ENCODE results near the gene TCAP. TPM values are rescaled to one million over a fixed set of nuclear protein-coding genes. Genes with fewer than 3 reads are reported as not detected.

Gene TCAP, protein sequence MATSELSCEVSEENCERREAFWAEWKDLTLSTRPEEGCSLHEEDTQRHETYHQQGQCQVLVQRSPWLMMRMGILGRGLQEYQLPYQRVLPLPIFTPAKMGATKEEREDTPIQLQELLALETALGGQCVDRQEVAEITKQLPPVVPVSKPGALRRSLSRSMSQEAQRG
- polyA plus RNA-seq (2014; cell fraction: cytosol; rRNA removed) = 0.58 and 1.0 TPM in 2 replicates
- polyA plus RNA-seq (2014; cell fraction: nucleus; rRNA removed) = 7.8 and 8.8 TPM in 2 replicates

- no peak for DNase-seq (ENCODE audit: low spot score)
Observed at GRCh38 chr17:39664581-39665561, at the start of gene TCAP. TSS of gene TCAP (plus strand) at chr17:39665349. CDS start at chr17:39665360, 11 bp downstream.

DNA sequence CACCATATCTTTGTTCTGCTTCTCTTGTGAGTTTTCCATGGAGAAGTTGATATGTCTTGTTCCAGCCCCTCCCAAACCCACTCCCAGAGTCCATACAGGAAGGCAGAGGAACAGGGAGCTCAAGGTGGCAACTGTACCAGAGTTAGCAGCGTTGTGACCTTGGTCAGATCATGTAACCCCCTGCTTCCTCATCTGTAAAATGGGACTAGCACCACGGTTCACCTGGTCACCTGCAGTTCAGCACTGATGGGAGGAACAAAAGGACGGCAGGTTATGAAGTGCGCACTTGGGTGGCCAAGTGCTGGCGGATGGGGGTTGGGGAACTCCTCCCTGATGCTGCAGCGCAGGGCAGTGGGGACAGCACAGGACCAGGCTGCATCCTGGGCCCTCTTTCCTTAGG lies 49.7 kb upstream of the TCAP start:
- DNase-seq (ENCODE audit: low spot score) = no peak

- DNase-seq (ENCODE audit: low spot score) = no peak
Observed at GRCh38 chr17:39617100-39617445, 48.1 kb upstream of the TCAP start.

GRCh38 chr17:39617446-39618245 lies 47.5 kb upstream of the TCAP start:
- no peak for DNase-seq (ENCODE audit: low spot score)

- no peak for DNase-seq (ENCODE audit: low spot score)
Observed at GRCh38 chr17:39618246-39618913, 46.8 kb upstream of the TCAP start.

GRCh38 chr17:39618956-39619785 lies 46.0 kb upstream of the TCAP start:
- no peak for DNase-seq (ENCODE audit: low spot score)

- DNase-seq (ENCODE audit: low spot score) = no peak
Observed at GRCh38 chr17:39619786-39620101, 45.4 kb upstream of the TCAP start.

DNA sequence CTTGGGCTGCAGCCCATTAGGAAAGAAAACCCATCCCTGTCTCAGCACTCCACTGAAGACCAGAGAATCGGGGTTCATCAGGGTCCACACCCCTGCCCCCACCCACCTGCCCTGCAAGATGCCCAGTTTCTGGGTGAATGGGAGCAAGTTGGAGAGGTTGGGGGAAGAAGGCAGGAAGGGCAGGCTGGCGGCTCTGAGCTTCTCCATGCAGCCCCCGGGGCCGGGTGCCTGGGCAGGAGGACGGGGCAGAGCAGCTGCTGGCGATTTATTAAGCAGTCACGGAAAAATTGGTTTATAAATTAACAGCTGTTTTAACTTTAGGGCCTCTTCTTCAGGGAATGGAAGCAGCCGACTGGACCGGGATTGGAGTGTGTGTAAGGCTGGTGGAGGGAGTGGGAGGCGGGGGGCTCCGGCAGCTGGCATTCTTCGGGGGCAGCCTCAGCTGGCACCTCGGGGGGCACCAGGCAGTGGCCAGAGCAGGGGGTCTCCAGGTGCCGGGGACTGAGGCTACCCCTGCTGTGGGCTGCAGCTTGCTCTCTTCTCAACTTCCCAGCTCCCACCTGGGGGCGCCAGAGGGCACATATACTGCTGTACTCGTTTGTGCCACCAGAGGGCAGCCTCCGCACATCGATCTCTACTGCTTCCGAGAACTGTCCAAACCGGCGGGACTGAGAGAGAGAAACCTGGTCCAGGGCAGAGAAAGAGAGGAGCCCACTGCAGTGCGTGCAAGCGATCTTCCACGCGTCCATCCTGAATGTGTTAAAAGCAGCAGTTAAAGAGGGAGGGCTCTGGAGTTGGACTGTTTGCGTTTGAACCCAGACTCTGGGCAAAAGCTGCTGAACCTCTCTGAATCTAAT lies 43.4 kb upstream of the TCAP start:
- peak; percentile 89 for DNase-seq (ENCODE audit: low spot score)

- no peak for DNase-seq (ENCODE audit: low spot score)
Observed at GRCh38 chr17:39622380-39623006, 42.7 kb upstream of the TCAP start.

DNA sequence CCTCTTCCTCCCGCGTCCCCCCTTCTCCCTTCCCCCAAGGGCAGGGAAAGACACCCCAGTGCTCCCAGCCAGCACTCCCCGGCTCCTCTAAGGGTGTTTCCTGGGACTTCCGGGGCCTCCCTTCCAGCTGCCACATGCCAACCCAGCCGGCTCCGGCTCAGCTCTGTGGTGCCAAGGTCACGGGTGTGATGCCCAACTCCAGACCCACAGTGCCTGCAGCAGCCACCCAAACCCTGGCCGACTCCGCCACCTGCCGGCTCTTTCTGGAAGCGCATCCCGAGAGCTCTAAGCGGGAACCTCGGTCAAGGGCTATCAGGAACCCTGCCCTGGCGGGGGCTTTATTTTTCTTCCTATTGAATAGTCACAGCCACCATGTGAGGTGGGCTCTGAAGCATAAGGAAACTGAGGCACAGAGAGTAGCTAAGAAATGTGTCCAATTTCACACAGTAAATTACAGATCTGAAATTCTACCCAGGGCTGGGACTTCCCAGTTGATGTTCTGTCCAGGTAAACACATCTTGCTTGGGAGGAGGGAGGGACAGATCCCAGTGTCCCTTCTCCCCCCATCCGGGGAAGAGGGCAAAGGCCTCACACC lies 41.7 kb upstream of the TCAP start:
- peak; percentile 61 for DNase-seq (ENCODE audit: low spot score)

GRCh38 chr17:39624313-39624712 lies 40.8 kb upstream of the TCAP start:
- DNase-seq (ENCODE audit: low spot score) = no peak

GRCh38 chr17:39625198-39625785 lies 39.9 kb upstream of the TCAP start:
- no peak for DNase-seq (ENCODE audit: low spot score)

DNA sequence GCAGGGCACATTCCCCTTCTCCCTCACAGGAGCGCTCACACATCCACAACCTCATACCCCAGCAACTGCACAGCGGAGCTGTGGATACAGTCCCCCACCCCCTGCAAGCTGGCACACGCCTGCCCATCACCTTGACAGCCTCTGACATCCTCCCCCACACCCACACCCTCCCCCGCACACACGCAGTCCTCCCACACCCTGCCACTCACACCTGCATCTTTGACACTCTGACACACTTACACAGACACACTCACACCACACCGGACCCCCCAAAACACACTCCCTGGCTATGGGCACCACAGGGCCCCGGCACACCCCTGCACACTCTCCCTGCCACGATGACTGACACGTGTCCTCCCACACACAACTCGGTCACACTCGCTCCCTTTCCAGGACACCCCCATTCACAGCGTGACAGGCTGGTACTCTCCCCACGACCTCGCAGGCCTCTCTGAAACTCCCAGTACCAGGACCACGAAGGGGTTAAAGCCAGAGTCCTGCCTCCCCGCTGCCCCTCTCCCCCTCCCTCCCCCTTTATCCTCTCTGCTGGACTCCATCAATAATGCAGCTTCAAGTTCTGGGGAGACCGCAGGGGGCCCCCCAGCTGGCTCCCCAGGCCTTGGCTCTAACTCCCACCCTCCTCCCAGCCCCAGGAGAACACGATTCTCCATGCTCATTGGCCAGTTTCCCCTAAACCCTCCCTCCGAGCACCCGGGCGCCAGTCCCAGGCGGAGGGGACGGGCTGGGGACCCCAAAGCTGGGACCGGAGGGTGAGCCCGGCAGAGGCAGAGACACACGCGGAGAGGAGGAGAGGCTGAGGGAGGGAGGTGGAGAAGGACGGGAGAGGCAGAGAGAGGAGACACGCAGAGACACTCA lies 38.7 kb upstream of the TCAP start, which contains the start of gene PPP1R1B:
Gene PPP1R1B, plus strand, starts transcription at position 782 of the 876 bp plus-strand sequence. CDS start 441 bp downstream, outside the sequence.
- no peak for DNase-seq (ENCODE audit: low spot score)

- no peak for DNase-seq (ENCODE audit: low spot score)
Observed at GRCh38 chr17:39627047-39627711, 38.0 kb upstream of the TCAP start.

DNA sequence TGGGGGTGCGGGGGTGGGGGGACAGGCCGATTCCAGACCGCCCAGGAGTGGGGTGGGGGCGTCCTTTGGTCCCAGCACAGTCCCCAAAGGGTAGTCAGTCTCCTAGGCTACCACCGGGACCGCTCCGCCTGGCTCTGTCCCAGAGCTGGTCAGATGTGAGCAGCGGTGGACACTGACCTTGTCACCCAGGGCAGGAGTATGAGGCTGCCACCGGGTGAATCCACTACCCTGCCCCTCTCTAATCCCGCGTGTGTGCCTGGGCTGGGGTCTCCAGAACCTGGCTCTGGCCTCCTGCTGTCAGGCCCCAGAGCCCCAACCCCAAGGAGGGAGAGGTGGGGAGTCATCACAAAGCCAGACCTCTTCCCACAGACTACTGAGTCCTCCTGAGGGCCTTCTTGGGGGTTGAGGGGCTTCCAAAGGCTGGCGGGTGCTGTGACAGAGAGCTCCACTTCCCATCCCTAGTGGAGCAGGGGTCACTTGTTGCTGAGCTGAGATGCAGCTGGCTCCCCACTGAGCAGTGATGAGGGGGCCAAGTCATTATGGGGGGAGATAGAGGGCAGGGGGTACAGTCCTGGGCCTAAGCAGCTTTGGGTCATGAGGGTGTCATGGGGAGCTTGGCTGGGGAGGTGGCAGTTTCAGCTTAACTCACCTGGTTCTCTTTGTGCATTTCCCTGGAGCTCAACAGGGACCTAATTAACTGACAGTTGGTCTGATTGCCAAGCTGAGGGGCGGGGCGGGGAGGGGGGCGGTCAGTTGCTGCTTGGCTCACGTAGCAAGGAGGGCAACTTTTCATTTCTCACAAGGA lies 37.2 kb upstream of the TCAP start:
- no peak for DNase-seq (ENCODE audit: low spot score)

Data from SK-N-DZ (cell line).